ENCODE results near the gene ADRB1.

ADRB1 gene

DNA sequence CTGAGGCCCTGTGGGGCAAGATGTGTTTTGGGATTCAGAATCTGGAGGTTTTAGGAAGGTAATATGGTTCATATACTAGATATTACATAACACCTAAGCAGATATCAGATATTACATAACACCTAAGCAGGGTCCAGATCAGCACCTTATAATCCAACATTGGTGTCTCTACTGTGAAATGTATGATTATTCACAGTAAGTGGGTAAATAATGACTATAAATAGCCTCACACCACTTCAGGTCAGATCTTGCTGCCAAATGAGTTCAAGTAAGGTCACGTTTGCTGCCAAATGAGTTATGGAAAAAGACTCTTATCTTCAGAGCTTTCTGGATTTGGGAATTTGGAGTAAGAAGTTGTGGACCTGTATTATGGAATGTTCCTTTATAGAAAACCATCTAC, 14.6 kb downstream of the ADRB1 start:
- no peak for DNase-seq

DNA sequence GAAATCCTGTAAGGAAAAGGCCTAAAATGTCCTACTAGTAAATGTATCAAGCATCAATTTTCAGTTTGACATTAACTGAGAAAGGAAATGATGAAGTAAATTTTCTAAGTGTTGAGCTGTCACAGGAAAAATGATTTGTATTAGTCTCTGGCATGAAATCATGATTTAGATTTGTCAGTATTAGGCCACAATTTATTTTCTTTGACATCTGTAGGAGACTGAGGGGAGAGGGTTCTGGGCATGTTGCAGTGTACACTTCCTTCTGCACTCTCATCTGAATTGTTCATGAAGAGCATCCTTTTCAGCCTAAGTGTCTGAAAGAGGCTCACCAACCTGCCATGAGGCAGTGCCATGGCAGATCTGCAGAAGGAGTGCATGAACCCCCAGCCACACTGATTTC, 15.9 kb downstream of the ADRB1 start:
- DNase-seq, result no peak

DNA sequence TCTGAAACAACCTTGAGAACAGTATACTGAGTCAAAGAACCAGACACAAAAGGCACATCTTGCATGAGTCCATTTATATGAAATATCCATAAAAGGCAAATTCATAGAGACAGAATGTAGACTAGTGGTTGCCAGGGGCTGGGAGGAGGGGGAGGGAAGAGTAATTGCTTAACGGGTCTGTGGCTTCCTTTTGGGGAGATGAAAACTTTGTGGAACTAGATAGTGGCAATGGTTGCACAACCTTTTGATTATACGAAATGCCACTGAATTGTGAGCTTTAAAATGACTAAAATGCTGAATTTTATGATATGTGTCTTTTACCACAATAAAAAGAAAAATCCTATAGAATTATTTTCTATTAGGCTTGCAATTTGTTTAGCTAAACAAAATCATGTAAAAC, 16.8 kb downstream of the ADRB1 start:
- no peak for DNase-seq

DNA sequence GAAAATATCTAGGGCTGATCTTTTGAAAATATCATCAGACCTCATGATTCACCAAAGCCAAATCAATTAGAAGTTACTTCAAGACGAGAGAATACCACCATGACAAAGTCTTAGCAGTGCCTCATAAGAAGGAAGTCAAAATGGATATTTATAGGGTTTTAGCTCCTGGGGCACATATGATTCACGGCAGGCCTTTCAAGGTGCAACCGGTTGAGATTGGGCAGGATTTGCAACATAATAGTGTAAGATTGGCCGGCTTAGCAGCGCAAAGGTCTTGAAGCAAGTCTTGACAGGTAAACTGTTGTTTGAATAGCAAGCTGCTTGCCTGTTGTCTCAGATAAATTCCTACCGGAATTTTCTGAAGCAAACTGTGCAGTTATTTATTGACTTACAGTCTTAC, 17.5 kb downstream of the ADRB1 start:
- DNase-seq, result no peak

DNA sequence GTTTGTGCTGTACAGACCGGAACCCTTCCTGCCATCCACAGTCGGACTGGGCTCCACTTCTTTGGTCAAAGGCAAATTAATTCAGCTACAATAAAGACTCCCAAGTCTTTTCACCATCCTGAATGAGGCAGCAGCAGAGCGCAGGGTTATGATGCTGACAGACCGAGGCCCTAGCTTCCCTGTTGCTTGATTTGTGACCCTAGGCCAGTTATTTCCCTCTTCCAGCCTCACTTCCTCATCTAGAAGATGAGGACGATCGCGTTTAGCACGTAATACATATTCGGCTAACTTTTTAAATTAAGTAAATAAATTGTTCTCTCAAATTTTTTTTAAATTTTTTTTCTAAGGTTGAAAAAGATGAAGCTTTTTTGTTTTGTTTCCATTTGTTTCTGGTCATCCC, 18.1 kb downstream of the ADRB1 start:
- no peak for DNase-seq

DNA sequence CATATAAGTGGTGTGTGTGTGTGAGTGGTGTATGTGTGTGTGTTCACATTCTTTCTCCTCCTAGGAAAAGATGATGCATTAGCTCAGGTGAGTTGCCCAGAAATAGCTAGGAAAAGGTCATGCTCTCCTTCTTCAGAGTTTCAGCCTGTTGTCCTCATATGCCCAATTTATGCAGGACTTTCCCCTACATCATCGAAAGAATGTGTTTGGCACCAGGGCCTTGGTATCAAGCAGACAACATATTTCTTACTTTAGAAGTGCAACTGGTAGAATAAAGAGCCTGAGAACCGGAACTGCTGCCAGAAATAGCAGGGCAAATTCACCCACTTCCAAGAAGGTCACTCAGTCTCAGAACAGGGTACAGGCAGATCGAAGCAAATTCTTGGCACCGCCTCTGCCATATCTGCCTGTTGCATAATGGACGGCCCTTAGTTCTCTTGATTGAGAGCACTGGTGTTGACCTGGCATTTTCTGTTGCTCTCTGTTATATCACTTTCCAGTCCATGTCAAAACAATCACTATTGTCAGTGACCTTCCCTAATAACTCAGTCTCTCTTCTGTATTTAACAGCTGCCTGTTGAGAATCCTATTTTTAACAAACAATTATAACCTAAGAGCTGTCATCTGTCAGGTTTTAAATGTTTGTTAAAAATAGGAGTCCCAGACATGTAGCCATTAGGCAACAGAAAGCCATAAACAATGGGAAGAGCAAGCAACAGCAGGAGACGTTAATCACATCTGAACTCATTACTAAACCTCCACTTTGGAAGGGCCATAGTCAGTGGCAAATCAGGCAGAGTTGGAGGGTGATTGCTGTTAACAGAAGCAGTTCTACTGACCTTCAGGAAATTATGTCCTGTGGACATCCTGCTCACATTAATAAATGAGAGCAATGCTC, 20.7 kb downstream of the ADRB1 start:
- DNase-seq, result no peak

DNA sequence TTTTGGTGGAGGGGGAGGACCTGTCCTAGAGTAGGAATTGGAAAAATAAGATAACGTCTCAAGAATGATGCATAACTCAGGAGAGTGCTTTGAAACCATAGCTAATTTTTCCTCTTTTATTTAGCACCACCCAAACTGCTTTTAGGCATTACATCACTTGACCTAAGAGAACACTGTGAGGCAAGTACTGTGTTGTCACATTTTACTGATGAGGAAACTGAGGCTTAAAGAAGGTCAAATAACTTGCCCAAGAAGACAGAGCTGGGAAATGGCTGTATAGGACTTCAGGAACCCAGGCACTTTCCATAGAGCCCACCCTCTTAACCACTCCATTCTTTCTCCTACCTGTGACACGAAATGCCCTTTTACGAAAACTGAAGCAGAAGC, 21.4 kb downstream of the ADRB1 start:
- DNase-seq, result no peak

DNA sequence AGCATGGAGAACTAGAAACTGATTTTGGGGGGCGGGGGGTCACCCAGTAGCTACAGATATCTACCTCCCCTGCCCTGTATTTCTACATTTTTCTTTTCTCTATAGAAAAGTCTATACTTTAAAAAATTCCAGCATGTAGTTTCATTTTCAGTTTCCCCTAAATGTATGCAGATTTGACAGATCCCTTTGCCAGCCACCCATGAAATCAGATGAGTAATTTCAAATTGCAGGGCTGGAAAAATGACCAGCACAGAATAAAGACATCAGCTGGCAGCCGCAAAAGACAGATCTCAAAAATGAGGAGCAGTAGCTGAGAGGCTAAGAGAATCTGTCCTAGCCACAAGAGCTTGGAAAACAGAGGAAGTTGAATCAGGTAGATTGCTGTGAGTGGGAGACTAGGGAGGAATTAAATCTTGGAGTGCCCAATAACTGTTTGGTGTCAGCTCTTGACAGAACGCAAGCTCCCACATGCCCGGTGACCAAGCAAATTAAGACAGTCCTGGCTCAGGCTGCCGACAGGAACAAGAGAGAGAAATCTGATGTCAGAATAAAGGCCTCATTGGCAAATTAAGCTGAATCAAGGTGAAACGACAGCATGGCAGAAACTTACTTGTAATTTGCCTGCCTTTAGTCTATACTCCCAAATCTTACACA, 24.5 kb downstream of the ADRB1 start:
- no peak for DNase-seq

DNA sequence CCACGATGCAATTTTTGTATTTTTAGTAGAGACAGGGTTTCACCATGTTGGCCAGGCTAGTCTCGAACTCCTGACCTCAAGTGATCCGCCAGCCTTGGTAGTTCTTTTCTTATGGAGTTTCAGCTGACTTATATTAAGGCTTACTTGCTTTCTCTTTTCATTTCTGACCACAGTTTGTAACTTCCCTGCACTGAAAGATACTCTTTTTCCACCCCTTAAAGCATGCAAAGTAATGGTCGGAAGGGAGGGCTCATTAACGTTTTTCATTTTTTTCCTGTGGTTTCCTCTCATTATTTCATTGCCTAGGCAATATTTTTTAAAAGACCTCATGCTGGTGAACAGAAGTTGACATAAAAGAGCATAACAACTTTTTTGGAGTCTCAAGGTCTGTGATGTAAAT, 27.0 kb downstream of the ADRB1 start:
- no peak for DNase-seq

DNA sequence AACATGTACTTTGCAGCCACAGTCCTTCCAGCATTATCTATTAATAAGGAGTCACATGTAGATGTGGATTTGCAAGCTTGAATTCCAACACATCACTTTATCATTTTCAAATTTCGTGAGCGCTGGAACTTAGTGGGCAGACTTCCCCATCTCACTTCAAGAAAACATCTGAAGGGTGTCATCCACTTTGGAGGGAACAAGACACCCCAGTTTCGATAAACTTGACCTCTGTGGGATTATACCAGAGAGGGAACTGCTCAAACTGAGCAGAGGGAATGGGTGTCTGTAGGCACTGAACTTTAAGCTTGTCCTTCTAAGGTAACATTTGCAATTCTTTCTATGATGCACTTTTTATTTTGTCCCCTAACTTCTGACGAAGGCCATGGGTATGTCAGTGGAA, 27.5 kb downstream of the ADRB1 start:
- DNase-seq, result no peak

DNA sequence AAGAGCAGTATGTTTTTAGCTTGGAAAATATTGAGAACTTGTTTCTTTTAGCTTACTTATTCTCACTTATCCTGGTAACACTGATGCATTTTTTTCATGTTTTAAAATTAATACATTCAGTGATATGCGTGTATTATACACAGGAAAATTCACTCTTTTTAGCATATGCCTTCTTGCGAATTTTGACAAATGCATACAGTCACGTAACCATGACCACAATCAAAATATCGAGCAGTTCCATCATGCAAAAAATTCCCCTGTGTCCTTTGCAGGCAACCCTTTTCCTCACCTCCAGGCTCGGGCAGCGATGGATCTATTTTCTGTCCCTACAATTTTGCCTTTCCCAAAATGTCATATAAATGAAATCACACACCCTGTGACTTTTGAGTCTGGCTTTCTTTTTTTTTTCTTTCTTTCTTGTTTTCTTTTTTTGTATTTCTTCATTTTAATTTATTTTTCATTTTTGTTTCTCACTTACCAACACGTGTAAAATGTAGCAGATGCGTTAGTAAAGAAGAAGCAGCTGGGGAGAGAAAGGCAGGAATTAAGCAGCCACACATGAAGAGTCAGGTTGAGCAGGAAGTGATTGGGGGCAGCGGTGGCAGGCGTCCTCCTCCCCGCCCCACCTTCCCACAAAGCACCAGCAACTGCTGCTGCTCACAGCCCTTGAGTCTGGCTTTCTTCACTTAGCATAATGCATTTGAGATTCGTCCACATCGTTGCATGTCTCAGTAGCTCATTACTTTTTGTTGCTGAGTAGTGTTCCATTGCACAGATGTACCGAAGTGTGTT, 29.9 kb downstream of the ADRB1 start:
- DNase-seq, result no peak

DNA sequence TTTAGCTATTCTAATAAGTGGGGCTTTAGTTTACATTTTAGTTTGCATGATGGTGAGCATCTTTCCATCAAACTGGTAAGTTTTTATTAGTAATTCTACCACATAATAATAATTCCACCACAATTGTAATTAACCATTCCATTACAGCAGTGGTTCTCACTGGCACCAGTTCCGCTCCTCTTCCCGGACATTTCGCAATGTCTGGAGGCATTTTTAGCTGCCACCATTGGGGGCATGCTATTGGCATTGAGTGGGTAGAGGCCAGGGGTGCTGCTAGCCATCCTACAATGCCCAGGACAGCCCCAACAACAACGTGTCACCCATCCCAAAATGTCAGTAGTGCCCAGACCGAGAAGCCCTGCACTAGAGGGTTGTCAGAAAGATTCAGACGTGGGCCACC, 31.4 kb downstream of the ADRB1 start:
- DNase-seq, result no peak

DNA sequence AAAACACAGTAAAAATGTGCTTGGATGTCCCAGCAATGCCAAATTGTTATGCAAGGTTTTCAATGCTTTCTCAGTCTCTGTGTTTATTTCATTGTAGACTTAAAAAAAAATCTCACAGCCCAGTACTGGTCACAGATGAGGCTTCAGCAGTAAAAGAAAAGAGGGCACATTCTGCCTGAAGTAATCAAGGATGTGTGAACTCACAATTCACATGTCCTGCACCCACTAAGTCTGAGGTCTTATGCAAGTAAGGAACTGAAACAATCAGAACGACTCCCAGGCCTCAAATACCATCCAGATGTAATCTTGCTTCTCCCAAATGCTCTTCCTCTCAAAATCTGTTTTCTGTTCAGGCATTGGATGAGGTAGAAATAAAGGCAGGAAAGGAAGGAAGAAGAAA, 33.7 kb downstream of the ADRB1 start:
- no peak for DNase-seq

DNA sequence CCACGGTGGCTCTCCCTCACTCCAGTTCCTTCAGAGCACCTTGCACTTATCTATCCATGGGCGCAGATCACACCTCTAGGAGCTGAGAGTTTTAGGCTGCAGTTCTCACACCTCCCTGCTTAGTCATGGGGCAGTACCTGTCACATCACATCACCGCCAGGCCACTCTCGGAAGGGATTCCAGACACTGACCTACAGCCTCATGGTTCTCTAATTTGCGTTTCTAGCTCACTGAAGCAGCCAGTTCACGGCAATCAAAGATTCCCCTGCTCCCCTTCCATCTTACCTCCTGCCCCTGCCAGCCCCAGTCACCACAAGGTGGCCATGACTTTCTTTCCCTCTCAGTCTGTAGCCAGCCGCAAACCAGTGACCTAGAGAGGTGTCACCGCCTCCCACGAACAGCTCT, 34.2 kb downstream of the ADRB1 start:
- DNase-seq, result no peak

DNA sequence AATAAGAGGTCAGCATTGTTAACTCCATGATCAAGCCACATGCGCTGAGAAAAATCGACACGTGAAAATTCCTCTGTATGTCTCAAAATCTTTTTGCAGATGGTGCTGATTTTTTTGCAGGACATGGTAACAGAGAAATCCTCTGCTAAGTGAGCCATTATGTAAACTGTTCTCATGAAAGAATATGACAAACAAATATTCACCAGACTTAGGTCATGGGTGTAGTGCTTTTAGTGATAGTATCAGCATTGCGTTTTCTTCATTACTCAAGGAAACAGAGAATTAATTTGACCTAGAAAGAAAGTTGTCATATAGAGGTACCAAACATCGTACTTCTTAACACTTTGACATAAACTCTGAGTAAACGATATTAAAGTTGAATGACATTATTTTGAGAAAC, 34.7 kb downstream of the ADRB1 start:
- DNase-seq, result no peak

DNA sequence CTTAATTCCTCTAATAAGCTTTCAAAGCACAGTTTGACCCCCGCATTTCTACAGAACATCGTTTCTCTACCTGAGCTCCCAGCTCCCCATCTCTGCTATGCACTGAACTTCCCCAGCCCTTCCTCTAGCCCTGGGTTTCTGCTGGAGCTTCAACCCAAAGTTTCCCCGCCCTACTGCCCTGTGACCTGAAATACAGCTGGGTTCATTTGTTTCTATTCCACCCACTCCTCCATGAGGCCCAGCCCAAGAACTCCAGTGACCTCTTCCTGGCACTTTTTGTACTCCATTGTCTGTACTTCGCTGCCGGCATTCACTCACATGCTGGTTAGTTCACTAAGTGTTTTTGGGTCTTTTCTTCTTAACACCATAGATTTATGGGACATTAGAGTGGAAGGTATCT, 35.8 kb downstream of the ADRB1 start:
- DNase-seq, result no peak

DNA sequence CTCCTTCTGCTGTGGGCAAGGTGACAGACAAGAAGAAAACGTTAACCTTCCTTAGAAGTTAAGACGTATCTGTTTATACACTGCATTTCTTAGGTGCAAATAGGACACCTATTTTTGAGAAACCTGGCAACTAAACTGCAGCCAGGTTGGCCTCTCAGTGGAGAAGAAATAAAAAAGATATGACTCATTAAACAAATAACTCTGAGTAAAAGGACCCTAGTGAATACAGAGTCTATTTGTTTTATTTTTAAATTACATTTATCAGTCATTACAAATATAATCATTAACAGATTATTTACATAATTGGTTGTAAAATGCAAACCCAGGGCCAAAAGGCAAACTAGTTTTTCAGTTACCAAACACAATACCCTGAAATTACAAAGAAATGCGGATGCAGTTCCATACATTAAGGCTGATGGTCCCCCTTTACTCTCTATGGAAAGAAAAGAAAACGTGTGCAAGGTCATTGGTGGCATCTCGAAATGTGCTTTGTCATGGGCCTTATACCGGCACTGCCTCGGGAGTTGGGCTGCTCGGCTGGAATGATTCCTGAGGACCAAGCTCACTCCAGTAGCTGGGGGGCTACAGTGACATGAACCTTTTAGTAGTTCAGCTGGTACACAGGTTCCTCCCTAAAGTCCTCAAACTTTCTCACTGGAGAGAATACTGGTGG, 38.4 kb downstream of the ADRB1 start:
- no peak for DNase-seq

DNA sequence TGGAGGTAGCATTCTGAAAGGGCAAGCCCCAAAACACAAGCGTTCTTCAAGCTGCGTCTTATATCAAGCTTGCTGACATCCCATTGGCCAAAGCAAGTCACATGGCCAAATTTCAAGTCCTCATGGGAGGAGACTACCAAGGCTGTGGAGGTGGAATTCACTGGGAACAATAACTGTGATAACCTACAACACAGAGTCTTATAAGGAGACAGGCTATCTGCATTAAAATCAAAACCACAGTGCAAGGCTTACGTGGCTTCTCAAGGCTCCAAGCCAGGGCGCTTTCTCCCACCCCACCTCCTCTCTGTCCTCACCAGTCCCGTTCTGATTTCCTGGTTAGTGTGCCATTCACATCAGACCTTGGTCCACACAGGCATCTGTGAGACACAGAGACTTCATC, 39.4 kb downstream of the ADRB1 start:
- DNase-seq, result no peak

DNA sequence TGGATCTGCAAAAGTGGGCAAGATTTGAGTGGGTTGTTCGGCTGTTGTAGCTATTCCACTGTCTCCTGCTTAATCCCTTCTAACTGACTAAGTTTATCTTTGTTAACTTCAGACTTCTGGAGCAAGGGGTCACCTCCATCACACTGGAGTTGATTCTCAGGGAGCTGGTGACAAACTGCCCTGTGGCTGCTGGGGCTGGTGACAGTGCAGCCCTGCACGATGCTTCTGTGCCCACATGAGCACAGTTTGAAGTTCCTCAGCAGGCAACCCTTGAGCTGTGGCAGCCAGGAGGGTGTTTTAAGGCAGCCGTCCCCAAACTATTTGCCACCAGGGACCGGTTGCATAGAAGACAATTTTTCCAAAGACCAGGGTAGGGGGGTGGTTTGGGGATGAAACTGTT, 40.5 kb downstream of the ADRB1 start:
- no peak for DNase-seq

DNA sequence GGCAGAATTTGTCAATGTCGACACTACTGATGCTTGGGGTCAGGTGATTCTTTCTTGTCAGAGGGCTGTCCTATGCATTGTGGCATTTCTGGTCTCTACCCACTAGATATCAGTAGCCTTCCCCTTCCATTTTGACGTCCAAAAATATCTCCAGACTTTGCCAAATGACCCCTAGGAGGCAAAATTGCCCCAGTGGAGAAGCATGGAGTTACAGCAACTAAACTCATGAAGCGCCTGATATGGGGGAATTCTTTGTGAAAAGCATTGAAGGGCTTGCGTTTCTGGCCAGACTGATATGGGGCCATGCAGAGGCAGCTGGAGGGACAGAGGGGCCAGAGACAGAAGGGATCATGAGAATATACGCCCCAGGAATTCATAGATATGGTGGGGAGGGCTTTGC, 43.6 kb downstream of the ADRB1 start:
- DNase-seq, result no peak

DNA sequence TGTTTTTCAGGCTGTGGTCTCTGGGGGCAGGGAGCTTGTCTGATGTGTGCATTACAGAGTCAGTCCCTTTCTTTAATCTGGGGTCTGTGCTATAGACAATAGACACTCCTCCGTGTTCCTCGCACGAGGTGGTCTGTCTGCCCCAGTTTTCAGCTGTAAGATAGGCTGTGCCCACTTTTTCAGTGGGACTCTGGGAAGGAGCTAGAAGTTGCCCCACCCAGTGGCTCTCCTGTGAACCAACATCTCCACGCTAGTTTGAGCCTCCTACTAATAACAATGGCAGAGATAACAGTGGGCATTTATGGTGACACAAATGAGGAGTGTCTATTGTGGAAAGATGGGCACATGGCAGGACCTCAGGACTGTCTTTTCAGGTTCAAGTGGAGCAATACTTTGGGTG, 44.0 kb downstream of the ADRB1 start:
- DNase-seq, result no peak

DNA sequence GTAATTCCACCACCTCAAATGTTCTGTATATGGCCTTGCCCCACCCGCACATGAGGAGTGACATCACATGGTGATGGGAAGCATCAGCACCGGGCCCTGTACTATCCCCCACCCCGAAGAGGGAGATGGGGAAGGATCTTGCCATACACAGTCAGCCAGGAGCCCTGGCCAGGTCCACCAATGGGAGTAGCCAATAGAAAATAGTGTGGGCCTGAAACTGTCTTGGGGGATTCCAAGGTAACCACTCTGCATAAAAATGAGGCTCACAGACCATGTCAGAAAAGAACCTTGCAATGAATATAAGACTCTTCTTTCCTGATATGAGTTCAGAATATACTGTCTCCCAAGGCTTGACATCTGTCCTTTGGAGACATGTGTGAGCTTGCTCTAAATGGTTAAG, 51.1 kb downstream of the ADRB1 start:
- no peak for DNase-seq
